AG09309 (cell line): ENCODE measurements around the gene VSTM4.

ENCODE experiments used
- DNase-seq: peaks from one replicate; pipeline ENCODE4 v3.0.0-alpha.2; 2010; ENCODE audit warnings: low read depth
- H3K4me3 ChIP-seq: 2 replicates; pipeline ENCODE4 v1.5.1; 2011; ENCODE audit warnings: mild to moderate bottlenecking, low read depth, low read length, moderate library complexity; ENCODE audit not compliant: control insufficient read depth
- TF ChIP-seq, protein P1 (sequence below): IDR thresholded peaks from 2 replicates; pipeline ENCODE4 v1.5.1; 2011; ENCODE audit warnings: mild to moderate bottlenecking, low read depth, low read length, inconsistent platforms; ENCODE audit not compliant: insufficient read depth, control insufficient read depth; ENCODE audit errors: missing control alignments

The VSTM4 gene

DNA sequence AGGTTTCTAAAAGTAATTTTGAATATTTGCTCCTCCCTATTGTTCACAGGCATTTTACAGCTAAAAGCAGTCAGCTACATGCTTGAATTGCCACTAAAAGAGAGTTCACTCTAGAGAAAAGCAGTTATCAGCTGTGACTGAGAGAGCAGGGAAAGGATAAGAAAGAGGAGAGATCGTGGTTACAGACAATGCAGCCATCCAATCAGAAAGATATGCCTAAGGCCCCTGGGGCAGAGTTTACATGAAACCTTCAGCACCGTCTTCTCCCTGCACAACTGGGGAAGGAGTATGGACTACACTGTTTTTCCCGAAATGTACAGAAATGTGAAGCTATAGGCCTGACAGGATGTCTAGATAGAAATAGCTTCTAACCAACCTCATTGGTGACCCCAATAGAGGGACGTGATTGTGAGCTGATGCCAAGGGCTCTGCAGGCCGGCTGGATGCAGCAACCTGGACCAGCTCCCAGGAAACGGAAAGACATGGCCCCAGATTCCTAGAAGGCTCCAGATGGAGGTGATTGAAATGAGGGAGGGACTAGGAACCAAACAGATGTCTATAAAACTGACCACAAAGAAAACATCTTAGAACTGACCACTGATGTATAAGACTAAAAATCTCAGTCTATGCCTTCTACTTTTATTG is 3.2 kb upstream of the VSTM4 start:
- no peak for DNase-seq
- H3K4me3 ChIP-seq, result no peak overlapping the region
- TF ChIP-seq, protein P1, sequence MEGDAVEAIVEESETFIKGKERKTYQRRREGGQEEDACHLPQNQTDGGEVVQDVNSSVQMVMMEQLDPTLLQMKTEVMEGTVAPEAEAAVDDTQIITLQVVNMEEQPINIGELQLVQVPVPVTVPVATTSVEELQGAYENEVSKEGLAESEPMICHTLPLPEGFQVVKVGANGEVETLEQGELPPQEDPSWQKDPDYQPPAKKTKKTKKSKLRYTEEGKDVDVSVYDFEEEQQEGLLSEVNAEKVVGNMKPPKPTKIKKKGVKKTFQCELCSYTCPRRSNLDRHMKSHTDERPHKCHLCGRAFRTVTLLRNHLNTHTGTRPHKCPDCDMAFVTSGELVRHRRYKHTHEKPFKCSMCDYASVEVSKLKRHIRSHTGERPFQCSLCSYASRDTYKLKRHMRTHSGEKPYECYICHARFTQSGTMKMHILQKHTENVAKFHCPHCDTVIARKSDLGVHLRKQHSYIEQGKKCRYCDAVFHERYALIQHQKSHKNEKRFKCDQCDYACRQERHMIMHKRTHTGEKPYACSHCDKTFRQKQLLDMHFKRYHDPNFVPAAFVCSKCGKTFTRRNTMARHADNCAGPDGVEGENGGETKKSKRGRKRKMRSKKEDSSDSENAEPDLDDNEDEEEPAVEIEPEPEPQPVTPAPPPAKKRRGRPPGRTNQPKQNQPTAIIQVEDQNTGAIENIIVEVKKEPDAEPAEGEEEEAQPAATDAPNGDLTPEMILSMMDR, result no peak

DNA sequence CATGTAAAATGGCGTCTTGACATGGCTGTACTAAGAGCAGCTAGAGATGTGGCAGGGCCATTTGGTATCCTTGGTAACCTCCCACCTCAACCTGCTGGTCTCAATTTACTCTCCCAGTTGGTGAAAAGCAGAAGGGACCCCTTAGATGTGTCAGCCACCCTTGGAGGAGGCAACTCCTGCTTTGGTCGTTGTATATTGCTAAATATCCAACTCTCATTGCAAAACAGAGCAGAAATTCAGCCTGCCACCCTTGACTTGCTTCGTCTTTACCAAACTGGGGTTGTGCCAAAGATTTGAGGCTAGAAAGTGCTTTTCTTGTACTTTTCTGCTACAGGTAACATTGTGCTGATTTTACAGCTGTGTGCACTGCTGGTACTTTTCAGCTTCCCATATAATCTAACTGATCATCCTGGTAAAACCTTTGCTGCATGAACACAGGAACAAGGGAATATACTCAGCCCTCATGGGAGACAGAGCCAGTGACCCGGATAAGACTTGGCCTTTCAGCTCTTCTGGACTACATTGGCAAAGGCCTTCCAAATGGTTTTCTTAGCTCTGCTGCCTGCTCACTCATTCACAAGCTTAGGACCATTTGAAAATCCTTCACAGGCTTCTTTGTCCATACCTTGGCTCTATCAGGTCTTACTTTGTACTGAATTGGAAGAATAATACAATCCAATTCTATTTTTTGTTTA is 2.2 kb upstream of the VSTM4 start:
- no peak for DNase-seq
- TF ChIP-seq, protein P1, result no peak
- no peak overlapping the region for H3K4me3 ChIP-seq

DNA sequence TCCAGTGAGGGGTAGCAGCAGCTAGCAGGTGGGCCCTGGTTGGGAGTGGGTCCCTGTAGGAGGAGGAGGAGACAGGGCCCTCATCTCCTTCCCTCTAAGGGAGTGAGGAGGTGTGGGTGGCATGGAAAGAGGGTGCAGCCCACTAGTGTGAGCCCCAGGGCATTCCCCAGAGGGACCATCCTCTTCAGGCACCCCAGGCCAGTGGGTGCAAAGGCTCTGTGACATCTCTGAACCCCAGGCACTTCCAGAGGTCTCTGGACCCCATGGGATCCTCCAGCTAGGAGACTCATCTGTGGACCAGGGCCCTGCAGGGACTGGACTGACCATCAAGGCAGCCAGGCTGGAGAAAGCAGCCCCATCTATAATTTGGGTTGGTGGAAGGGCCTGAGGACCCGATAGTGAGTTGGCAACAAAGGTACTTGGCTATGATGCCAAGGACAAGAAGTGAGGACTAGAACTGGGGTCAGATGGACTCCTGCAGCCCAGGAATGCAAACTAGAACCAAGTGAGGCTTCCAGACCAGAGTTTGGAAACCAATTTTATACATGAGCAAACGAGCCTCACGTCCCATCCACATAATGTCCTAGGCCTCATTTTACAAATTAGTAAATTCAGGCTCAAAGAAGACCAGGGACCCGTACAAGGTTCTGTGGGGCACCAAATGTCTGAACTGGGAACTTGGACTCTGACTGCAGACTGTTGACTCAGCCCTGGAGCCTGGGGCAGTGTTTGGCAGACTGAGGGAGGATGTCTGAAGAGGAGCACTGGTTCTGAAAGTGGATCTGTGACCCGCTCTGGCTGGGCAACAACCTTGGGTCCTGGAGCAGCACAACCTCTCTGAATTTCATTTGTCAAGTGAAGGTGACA is 1.4 kb upstream of the VSTM4 start:
- TF ChIP-seq, protein P1, result no peak
- no peak overlapping the region for H3K4me3 ChIP-seq
- no peak for DNase-seq

DNA sequence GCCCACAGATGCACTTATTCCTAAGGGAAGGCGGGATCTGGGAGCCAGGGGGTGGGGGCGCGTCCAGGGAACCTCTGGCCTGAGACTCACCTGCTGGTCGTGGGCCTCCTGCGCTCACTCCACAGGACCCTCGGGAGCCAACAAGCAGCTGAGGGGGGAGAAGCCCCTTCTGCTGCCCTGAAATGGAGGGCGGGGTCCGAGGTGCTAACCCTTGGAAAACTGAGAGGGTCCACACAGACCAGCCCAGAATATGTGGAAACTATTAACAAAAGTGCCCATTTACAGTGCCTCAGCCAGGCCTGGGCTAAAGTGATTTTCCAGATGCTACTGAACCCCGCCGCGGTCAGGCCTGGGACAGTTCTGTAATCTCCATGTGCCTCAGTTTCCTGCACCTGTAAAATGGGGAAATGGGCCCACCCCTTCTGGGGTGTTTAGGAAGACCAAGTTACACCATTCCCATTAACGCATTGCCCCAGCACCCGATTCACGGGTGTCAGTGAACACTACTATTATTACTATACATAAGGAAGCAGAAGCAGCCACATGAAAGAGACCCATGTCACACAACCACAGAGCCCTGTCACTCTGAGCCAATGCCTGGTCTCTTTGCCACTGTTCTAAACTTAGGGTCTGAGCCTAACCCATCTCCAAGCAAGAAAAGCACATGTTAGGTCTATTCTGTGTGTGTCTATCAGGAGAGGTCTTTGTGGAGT is 630 bp upstream of the VSTM4 start:
- no peak for DNase-seq
- TF ChIP-seq, protein P1, result no peak
- peak overlapping the region; percentile 26 for H3K4me3 ChIP-seq

DNA sequence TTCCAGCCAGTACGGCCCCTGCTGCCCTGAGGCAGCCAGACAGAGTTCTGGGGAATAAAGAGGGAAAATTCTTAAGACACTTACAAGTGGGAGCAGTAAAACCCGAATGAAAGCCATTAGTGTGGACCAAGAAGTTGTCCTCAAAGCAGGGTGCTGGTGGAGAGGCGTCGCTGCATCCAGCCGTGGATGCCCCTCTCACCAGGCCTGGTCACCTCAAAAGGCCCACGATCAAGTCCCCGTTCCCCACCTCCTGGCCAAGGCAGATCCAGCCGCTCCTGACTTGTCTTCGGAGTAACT is 656 bp downstream of the VSTM4 start:
- peak overlapping the region; percentile 66 for H3K4me3 ChIP-seq
- TF ChIP-seq, protein P1, result no peak

DNA sequence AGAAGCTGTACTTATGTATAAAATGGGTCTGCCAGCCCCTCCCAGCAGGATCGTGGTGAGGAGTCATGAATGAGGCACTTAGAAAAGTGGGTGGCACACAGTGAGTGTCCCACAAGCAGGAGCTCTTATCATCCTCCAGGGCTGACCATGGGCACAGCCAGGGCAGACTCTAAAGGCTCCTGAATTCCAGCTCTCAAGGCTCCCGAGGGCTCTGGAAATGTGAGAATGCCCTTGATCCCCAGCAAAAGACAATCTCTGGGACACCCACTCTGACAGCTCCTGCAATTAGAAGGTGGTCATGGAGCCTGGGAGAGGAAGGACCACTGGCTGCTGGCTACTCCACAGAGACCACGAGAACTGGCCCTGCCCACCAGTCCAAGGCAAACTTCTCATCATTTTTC is 1.6 kb downstream of the VSTM4 start:
- TF ChIP-seq, protein P1, result no peak
- H3K4me3 ChIP-seq, result no peak overlapping the region
- DNase-seq, result no peak

More for the DNA sequence above, 656 bp downstream of the VSTM4 start:
- no peak for DNase-seq
